DMS 273 treated with DMSO at 0.1 percent for 48 hours (cell line): Measurements from ENCODE around the gene RNF187.
A peak's percentile ranks its signal among the peaks of the same experiment; 100 is the strongest.

Source experiments
- DNase-seq: peaks from one replicate; lab custom pipeline; 2025; lab: John Stamatoyannopoulos, UW

The RNF187 gene

DNA sequence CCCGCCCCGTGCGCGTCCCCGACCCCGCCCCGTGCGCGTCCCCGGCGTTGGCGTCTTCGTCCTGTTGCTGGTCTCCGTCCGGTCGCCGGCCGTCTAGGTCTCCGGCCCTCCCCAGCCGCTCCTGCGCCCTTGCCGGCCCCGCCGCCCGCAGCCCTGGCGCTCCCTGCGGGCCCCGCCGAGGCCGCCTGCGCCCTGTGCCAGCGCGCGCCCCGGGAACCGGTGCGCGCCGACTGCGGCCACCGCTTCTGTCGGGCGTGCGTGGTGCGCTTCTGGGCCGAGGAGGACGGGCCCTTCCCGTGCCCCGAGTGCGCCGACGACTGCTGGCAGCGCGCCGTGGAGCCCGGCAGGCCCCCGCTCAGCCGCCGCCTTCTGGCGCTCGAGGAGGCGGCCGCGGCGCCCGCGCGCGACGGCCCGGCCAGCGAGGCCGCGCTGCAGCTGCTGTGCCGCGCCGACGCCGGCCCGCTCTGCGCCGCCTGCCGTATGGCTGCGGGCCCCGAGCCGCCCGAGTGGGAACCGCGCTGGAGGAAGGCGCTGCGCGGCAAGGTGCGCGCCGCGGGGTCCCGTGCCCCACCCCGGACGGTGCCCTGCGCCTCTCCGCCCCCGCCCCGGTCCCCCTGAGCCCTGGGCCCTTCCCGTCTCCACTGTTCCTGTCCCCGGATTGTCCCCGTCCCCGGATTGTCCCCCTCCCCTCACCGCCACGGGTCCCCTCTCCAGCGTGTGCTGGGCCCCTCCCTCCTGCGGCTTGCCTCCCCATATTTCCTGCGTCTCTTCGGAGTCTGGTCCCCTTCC lies at the start of gene RNF187:
Gene RNF187, plus strand, starts transcription at position 47 of the 789 bp plus-strand sequence.
- DNase-seq: no peak

GRCh38 chr1:228437424-228437962 lies 49.7 kb upstream of the RNF187 start:
- DNase-seq: no peak

- DNase-seq: no peak
Observed at GRCh38 chr1:228438266-228438665, 48.9 kb upstream of the RNF187 start.

DNA sequence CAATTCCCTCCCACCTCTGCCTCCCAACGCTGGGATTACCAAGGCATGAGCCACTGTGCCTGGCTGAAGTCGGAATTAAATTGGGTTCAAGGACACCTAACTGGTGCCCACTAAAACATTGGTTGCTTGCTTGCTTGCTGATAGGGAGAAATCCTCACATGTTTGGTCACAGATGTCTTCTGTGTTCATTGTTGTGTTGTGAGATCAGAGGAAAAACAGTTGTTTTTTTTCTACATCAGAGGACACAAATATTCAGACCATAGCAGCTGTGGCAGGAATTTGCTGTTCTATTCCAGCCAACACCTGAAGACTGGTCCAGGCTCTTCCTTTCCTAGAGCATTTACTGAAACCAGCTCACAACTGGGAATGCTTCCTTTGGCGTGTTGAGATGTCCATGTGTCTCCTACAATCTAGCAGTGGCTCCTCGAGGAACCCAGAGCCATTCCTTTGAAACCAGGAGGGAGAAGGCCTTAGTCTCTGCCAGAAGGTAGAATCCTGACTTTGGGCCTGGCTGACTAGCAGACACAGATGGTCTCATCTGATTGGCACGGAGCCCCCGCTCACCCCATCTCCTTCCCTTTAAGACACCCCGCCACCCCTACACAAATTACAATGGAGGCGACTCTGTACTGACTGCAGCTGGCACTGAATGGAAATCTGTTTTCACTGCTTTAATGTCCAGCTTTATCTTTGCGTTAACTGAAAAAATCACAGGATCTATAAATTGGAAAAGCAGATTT lies 46.3 kb upstream of the RNF187 start:
- DNase-seq: no peak

DNA sequence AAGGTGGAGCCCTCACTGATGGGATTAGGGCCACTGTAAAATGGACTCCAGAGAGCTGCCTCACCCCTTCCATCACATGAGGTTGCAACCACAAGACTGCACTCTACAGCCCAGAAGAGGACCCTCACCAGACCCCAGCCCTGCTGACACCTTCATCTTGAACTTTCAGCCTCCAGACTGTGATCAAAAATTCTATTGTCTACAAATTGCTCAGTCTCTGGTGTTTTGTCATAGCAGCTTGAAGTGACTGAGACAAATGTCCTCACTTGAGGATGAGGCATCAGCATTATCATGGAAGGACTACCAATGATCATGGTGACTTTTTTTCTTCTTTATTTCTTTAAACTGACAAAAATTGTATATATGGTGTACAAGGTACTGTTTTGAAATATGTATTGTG lies 43.8 kb upstream of the RNF187 start:
- no peak for DNase-seq

- DNase-seq: no peak
Observed at GRCh38 chr1:228445490-228445842, 41.7 kb upstream of the RNF187 start.

DNA sequence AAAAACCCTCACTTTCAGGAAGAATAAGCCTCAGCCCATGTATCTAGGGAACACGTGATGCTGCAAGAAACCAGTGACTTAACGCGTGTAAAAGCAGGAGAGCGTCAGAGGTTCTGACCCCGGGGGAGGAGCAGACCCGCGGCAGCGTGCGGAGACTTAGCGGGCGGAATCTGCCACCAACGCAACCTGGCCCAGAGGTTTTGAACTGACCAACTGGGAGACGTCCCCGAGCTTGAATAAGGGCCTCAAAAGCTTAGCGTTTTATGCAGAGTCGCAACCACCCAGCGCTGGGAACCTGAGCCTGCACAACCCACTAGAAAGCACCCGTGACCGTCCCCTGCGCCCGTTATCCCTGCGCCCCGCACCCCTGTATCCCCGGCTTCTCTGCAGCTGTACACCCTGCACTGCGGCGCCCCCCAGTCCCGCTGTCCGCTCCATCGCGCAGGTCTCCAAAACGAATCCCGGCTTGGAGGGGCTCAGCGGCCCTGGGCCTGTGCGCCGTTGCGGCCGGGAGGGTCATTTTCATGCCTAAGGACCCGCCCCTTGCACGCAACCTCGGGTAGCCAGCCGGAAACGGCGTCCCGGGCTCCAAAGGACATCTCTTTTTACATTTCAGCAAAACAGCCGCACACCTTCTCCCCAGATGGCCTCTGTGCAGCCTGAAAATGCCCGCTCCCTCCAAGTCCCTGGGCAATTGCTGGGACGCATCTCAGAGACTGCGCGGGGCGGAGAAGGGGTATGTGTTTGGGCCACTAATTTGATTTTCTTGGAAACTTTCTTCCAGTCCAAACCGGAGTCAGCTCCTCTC lies 41.1 kb upstream of the RNF187 start:
- no peak for DNase-seq

- no peak for DNase-seq
Observed at GRCh38 chr1:228446852-228447251, 40.3 kb upstream of the RNF187 start.

- DNase-seq: no peak
Observed at GRCh38 chr1:228448372-228448771, 38.8 kb upstream of the RNF187 start.

DNA sequence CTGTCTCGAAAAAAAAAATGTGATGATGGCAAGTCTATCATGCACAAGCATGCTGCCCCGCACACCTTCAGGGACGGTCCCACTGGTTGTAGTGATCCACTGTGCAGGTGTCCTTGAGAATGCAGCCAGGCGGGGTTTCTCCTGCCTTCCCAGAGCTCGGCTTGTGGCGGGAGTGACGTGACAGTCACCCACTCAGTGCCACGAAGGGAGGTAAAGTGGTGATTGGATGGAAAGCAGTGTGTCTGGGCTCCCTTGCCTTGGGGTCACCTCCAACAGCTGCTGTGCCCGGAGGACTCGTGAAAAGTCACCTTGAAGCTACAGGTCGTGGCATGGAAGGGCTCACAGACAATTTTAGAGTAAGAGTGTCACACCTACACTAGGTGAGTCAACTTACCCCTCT lies 37.0 kb upstream of the RNF187 start:
- DNase-seq: no peak

- DNase-seq: no peak
Observed at GRCh38 chr1:228452194-228453021, 34.8 kb upstream of the RNF187 start.

DNA sequence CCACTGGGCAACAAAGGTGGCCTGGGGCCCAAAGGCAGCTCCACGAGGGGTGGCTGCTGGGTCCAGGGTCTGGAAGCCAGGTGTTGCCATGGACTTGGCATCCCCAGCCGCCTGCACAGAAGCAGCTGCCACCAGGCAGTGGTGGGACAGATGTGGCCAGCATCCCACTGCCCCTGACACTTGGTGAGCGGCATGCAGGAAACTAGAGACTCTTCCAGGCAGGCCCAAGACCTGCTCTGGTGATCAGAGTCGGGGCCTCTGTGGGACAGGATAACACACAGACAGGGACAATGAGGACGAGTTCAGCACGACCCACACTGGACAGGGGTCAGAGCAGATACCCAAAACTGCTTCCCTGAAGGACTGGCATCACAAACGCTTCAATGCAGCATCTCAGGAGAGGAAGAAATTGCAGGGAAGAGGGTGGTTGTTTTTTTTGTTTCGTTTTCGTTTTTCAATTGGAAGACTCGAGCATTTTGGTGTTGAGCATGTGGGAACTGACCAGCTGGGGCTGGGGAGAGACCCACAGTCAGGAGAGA lies 34.1 kb upstream of the RNF187 start:
- DNase-seq: no peak

- DNase-seq: no peak
Observed at GRCh38 chr1:228453614-228454013, 33.6 kb upstream of the RNF187 start.

GRCh38 chr1:228454238-228454637 lies 32.9 kb upstream of the RNF187 start:
- DNase-seq: no peak

DNA sequence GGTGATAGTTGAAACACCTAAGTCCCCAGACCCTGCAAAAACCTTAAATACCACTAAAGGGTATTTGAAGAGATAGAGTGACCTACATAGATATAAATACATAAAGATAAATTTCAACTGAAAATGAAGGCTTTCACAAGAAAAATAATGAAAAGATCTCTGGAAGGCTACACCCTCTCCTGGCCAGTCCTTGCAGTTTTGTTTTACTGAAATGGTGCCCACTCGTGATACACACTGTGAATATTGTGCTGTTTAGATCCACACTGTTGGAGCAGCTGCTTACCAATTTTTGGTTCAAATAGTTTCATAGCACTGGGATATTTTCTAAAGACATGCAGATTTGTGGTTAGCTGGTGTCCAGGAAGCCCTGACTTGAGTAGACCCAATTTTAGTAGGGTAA lies 31.5 kb upstream of the RNF187 start:
- no peak for DNase-seq

GRCh38 chr1:228456252-228457016 lies 30.7 kb upstream of the RNF187 start:
- DNase-seq: no peak

DNA sequence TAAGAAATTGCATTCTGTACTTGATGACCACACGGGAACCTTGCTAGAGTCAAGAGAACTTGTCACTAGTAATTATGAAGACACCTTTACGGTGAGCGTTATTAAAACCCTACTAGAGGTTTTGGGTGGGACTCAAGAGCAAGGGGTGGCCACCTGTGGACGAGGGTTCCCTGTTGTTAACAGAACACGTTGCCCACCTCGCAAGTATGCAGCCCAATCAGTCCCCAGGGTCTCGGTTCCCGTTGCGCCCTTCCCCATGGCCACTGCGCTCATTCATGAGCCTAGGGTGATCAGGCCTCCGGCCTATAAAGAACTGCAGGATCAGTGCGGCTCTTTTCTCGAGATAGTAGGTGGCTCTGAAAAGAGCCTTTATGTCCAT lies 30.2 kb upstream of the RNF187 start:
- DNase-seq: no peak

DNA sequence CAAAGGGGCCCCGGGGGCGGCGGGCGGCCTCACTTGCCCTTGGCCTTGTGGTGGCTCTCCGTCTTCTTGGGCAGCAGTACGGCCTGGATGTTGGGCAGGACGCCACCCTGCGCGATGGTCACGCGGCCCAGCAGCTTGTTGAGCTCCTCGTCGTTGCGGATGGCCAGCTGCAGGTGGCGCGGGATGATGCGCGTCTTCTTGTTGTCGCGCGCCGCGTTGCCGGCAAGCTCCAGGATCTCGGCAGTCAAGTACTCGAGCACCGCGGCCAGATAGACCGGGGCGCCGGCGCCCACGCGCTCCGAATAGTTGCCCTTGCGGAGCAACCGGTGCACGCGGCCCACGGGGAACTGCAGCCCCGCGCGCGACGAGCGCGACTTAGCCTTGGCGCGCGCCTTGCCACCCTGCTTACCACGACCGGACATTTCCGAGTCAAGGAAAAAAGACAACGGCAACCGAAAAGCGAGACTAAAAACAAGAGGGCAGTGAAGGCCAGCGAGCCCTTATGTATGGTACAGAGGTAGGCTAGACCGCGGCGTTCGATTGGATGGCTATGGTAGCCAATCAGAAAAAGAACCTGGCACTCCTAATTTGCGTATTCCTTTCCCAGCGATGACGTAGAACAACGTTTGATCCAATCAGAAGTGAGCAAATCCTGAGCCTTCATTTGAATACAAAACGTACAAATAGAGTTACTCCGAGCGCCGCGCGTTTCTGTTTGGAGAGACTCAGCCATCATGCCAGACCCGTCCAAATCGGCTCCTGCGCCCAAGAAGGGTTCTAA lies 29.6 kb upstream of the RNF187 start:
- peak; percentile 98 for DNase-seq

DNA sequence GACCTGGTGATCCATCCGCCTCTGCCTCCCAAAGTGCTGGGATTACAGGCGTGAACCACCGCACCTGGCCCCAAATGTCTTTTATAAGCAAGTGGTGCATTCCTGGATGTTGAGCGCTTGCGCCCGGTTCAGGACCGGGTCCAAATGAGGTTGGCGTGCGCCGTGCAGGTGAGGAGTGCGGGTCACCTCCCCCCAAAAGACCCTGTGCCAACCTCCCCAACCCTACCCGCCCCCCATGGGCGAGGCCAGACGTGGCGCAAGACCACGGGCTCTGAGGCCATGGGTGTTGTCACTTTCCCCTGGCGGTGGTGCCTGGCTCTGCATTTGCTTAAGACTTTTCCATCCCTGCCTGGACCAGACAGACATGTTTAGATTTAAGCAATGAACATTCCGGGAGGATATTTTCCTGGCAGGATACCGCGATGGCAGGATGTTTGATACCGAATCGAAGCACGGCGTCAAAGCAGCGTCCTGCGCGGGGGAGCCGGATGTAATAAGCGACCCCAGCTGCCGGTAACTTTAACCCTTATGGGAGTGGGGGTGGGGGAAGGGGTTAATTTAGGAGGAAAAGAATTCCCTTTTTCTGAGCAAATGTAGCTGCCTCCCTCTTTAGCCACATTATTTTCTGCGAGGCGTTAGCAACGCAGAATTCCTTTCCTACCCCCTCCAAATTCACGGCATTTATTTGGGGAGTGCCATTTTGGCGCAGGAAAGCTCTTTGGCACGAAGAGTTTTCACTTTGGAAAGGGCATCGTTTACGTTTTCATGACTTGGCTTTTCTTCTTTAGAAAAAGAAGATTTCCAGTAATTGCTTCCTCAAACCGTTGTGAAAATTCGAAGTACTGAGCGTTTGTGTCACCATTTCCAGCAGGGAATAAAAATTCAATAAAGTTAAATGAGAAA lies 27.8 kb upstream of the RNF187 start:
- DNase-seq: peak; percentile 48
